ENCODE data around the gene AK5.

Gene AK5

DNA sequence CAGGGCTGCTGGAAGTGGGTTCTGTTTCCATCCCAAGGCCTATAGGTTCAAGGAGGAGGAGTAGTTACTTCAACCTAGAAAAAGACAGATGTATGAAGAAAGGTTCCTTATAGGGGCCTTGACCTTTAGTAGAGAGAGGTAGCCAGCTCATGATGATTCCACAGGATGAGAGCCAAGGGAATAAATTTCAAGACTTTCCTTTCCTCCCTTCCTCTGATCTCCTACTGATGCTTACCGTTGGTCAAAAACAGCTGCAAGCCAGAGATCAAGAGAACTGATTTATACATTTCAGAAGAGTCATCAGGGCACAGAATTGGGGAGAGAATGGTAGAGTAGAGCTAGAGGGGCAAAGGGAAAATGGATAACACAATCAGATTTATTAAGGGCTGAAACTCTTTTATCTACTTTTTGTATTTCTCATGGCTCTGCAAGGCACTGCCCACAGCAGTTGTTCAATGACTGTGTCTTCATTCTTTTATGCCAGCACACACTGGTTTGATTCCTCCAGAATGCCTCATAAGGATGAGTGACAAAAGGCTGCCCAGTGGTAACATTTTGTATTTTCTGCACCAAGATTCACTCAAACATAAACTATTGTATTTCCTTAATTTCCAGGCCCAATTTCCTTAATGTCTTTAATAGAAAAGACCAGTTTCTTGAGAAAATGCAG lies 37.4 kb downstream of the AK5 start:
- WGBS = 86% methylated on average over 1 of the region's 1 CpG
- Histone ChIP-seq H3K9ac (ENCODE audit: low read depth, low read length) (no peak overlapping the region), H3K27me3 (ENCODE audit: insufficient read depth, low read length) (no peaks in the 10 kb centered on the region), H3K36me3 (ENCODE audit: insufficient read depth, low read length) (no peaks in the 10 kb centered on the region), H3K4me1 (ENCODE audit: insufficient read depth, low read length) (peaks cover 15% of the 10 kb centered on the region), H3K4me3 (ENCODE audit: low read length) (no peak overlapping the region), H3K9me3 (ENCODE audit: insufficient read depth, low read depth, low read length) (no peaks in the 10 kb centered on the region), H3K27ac (ENCODE audit: low read depth, low read length) (no peak overlapping the region)

DNA sequence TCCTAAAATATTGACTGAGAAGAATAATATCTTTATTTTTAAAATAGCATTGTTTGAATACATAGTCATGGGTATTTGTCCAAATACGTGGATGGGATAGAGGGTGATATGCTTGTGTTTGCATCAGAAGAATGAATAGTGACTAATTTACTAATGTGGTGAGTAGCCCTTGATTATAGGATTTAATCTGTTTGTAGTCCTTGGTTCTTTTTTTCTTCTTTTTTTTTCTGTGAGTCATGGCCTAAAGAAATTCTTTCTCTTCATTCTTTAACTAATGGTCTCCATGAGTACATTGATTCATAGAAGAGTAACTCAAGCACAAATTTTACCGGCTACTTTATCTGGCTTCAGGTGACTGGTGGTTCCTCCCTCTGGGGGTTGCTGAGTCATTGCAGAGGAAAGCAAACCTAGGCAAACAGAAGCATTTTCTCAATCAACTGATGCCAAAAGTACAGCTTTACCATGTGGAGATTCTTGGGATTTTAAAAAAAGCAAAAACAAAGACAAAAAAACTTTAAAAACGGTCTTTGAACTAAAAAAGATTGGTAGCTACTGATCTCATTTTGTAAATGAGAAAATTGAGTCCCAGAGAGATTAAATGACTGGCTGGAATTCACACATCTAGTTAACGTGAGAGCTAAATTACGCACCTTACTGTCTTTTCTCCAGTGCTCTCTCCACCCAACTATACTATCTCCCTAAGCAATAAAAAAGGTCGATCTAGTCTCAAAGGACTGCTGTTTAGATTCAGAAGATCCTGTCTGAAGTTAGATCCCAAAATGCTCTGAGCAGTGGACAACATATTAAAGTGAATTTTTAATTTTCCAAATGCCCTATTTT lies 40.5 kb downstream of the AK5 start:
- H3K9me3 ChIP-seq (ENCODE audit: insufficient read depth, low read depth, low read length) = no peaks in the 10 kb centered on the region
- 79% methylated on average over 6 of the region's 6 CpGs for WGBS
- peaks cover 12% of the 10 kb centered on the region for H3K4me1 ChIP-seq (ENCODE audit: insufficient read depth, low read length)
- H3K9ac ChIP-seq (ENCODE audit: low read depth, low read length) = peak overlapping the region; percentile 47; the same call in 1 of the 2 replicates
- no peak overlapping the region for H3K4me3 ChIP-seq (ENCODE audit: low read length)
- no peaks in the 10 kb centered on the region for H3K27me3 ChIP-seq (ENCODE audit: insufficient read depth, low read length)
- H3K27ac ChIP-seq (ENCODE audit: low read depth, low read length) = peak overlapping the region; percentile 37; the same call in 1 of the 2 replicates
- no peaks in the 10 kb centered on the region for H3K36me3 ChIP-seq (ENCODE audit: insufficient read depth, low read length)

DNA sequence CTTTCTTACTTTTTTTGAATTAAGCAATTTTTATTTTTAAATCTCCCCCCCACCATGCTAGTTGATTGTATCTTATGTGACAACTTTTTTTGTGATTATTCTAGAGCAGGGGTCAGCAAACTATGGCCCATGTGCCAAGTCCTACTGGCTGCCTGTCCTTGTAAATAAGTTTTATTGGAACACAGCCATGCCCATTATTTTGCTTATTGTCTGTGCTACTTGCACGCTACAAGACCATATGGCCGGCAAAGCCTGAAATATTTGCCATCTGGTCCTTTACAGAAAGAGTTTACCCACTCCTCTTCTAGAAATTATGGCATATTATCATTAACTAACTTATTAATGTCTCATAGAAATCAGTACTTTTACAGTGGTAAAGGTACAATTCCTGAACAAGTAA lies 51.7 kb downstream of the AK5 start:
- no peak overlapping the region for H3K9ac ChIP-seq (ENCODE audit: low read depth, low read length)
- no peak overlapping the region for H3K27ac ChIP-seq (ENCODE audit: low read depth, low read length)
- H3K4me3 ChIP-seq (ENCODE audit: low read length) = no peak overlapping the region
- no peaks in the 10 kb centered on the region for H3K9me3 ChIP-seq (ENCODE audit: insufficient read depth, low read depth, low read length)
- no peaks in the 10 kb centered on the region for H3K4me1 ChIP-seq (ENCODE audit: insufficient read depth, low read length)
- WGBS = 94% methylated on average over 2 of the region's 2 CpGs
- no peaks in the 10 kb centered on the region for H3K27me3 ChIP-seq (ENCODE audit: insufficient read depth, low read length)
- H3K36me3 ChIP-seq (ENCODE audit: insufficient read depth, low read length) = no peaks in the 10 kb centered on the region

DNA sequence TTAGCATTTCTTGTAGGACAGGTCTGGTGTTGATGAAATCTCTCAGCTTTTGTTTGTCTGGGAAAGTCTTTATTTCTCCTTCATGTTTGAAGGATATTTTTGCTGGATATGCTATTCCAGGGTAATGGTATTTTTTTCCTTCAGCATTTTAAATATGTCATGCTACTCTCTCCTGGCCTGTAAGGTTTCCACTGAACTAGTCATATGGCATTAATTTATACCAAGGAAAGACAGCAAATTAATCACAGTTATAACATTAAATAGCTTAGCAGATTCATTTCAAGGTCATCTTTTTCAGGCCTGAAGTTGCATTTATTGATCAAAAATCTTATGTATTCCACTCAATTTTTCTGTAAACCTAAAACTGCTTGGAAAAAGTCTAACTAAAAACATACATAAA lies 54.9 kb downstream of the AK5 start:
- H3K4me3 ChIP-seq (ENCODE audit: low read length) = no peak overlapping the region
- H3K4me1 ChIP-seq (ENCODE audit: insufficient read depth, low read length) = no peaks in the 10 kb centered on the region
- no peaks in the 10 kb centered on the region for H3K36me3 ChIP-seq (ENCODE audit: insufficient read depth, low read length)
- H3K27me3 ChIP-seq (ENCODE audit: insufficient read depth, low read length) = no peaks in the 10 kb centered on the region
- H3K9me3 ChIP-seq (ENCODE audit: insufficient read depth, low read depth, low read length) = no peaks in the 10 kb centered on the region
- no peak overlapping the region for H3K27ac ChIP-seq (ENCODE audit: low read depth, low read length)
- no peak overlapping the region for H3K9ac ChIP-seq (ENCODE audit: low read depth, low read length)

DNA sequence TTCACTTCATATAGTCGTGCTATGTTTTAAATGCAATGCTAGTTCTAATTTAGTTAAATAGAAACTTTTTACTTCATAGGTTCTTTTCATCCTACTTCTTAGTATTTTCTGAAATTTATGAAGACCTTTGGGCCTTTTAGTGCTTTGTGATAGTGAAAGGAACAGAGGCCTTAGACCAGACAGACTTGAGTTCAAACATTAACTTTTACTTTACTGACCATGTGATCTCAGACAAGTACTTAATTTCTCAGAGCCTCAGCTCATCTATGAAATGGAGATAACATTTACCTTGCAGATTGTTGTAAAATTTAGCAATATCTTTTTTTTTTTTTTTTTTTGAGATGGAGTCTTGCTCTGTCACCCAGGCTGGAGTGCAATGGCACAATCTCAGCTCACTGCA lies 57.5 kb downstream of the AK5 start:
- H3K36me3 ChIP-seq (ENCODE audit: insufficient read depth, low read length) = no peaks in the 10 kb centered on the region
- no peaks in the 10 kb centered on the region for H3K4me1 ChIP-seq (ENCODE audit: insufficient read depth, low read length)
- no peak overlapping the region for H3K27ac ChIP-seq (ENCODE audit: low read depth, low read length)
- H3K4me3 ChIP-seq (ENCODE audit: low read length) = no peak overlapping the region
- no peaks in the 10 kb centered on the region for H3K27me3 ChIP-seq (ENCODE audit: insufficient read depth, low read length)
- H3K9ac ChIP-seq (ENCODE audit: low read depth, low read length) = no peak overlapping the region
- WGBS = 100% methylated on average over 1 of the region's 1 CpG
- no peaks in the 10 kb centered on the region for H3K9me3 ChIP-seq (ENCODE audit: insufficient read depth, low read depth, low read length)

DNA sequence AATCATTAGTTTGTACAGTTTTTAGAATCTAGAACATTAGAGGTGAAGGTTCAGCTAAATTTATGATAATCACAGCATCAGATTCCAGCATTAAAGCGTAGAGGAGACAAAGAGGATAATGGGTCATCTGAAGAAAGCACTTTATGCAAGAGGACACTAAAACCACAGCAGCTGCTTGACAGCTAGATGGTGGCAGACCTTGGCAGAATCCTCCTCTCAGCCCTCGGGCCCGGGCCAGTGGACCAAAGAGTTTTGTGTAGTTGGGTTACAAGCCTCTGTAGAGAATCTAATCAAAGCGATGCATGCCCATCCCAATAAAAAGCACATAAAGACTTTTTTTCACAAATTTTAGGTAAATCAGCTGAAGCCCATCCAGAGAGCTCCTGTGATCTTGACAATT lies 59.4 kb downstream of the AK5 start:
- 91% methylated on average over 4 of the region's 4 CpGs for WGBS
- H3K36me3 ChIP-seq (ENCODE audit: insufficient read depth, low read length) = no peaks in the 10 kb centered on the region
- no peak overlapping the region for H3K4me3 ChIP-seq (ENCODE audit: low read length)
- H3K9me3 ChIP-seq (ENCODE audit: insufficient read depth, low read depth, low read length) = no peaks in the 10 kb centered on the region
- H3K4me1 ChIP-seq (ENCODE audit: insufficient read depth, low read length) = no peaks in the 10 kb centered on the region
- no peak overlapping the region for H3K9ac ChIP-seq (ENCODE audit: low read depth, low read length)
- H3K27me3 ChIP-seq (ENCODE audit: insufficient read depth, low read length) = no peaks in the 10 kb centered on the region
- no peak overlapping the region for H3K27ac ChIP-seq (ENCODE audit: low read depth, low read length)

DNA sequence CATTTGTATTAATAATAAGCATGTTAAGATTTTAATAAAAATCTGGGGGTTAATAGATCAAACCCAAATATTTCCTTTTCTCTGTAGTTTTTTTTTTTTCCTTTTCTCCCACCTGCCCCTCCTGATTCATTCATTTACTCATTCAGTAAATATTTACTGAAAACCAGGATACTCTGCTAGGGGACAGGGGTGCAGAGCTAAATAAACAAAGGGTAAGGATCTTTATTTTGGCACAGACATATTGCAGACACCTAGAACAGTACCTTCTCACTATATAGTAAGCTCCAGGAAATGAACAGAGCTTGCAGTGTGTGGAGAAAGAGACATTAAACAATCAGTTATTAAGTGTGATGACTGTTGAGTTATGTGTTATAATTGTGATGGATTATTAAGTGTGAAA lies 60.9 kb downstream of the AK5 start:
- H3K4me1 ChIP-seq (ENCODE audit: insufficient read depth, low read length) = no peaks in the 10 kb centered on the region; the same call in 1 of the 2 replicates
- no peak overlapping the region for H3K9ac ChIP-seq (ENCODE audit: low read depth, low read length)
- no peaks in the 10 kb centered on the region for H3K9me3 ChIP-seq (ENCODE audit: insufficient read depth, low read depth, low read length)
- no peaks in the 10 kb centered on the region for H3K36me3 ChIP-seq (ENCODE audit: insufficient read depth, low read length)
- no peak overlapping the region for H3K4me3 ChIP-seq (ENCODE audit: low read length)
- H3K27me3 ChIP-seq (ENCODE audit: insufficient read depth, low read length) = no peaks in the 10 kb centered on the region
- no peak overlapping the region for H3K27ac ChIP-seq (ENCODE audit: low read depth, low read length)

DNA sequence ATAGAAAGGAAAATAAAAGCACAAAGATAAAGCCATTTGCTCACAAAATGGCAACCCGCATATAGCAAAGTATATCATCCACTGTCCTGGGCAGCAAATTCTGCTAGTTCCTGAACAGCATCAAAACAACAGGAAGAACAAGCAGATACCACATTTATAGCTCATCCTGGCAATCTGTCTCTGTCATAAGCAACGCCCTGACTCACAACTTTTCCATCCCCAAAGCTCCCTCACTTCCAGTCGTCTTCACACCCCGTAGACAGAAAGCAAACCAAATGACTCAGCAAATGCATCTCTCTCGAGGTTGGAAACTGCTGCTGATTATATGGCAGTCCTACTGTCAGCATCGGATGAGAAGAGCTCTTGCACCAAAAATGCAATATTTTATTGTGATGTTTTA lies 65.8 kb downstream of the AK5 start:
- 80% methylated on average over 6 of the region's 6 CpGs for WGBS
- Histone ChIP-seq H3K36me3 (ENCODE audit: insufficient read depth, low read length) (no peaks in the 10 kb centered on the region), H3K9ac (ENCODE audit: low read depth, low read length) (no peak overlapping the region), H3K27me3 (ENCODE audit: insufficient read depth, low read length) (no peaks in the 10 kb centered on the region), H3K4me1 (ENCODE audit: insufficient read depth, low read length) (no peaks in the 10 kb centered on the region; the same call in 1 of the 2 replicates), H3K4me3 (ENCODE audit: low read length) (no peak overlapping the region), H3K9me3 (ENCODE audit: insufficient read depth, low read depth, low read length) (no peaks in the 10 kb centered on the region), H3K27ac (ENCODE audit: low read depth, low read length) (no peak overlapping the region)

DNA sequence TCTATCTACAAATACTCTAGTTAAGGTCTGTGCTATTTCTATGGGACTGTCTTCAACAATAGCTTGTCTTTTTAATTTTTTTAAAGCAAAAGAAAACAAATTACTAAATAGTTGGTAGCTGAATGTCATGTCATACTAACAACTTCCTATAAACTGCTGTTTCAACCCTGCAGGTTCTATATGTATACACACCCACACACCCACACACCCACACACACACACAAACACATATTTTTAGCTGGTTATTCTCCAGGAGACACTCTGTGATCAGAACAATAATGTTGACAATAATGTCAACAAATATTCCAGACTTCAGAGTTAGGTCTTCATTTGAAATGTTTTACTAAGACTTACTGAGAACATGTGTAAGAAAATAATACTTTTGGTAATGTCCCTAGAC lies 66.7 kb downstream of the AK5 start:
- Histone ChIP-seq H3K9me3 (ENCODE audit: insufficient read depth, low read depth, low read length) (no peaks in the 10 kb centered on the region), H3K4me1 (ENCODE audit: insufficient read depth, low read length) (no peaks in the 10 kb centered on the region; the same call in 1 of the 2 replicates), H3K27ac (ENCODE audit: low read depth, low read length) (no peak overlapping the region), H3K36me3 (ENCODE audit: insufficient read depth, low read length) (no peaks in the 10 kb centered on the region), H3K27me3 (ENCODE audit: insufficient read depth, low read length) (no peaks in the 10 kb centered on the region), H3K9ac (ENCODE audit: low read depth, low read length) (no peak overlapping the region), H3K4me3 (ENCODE audit: low read length) (no peak overlapping the region)

DNA sequence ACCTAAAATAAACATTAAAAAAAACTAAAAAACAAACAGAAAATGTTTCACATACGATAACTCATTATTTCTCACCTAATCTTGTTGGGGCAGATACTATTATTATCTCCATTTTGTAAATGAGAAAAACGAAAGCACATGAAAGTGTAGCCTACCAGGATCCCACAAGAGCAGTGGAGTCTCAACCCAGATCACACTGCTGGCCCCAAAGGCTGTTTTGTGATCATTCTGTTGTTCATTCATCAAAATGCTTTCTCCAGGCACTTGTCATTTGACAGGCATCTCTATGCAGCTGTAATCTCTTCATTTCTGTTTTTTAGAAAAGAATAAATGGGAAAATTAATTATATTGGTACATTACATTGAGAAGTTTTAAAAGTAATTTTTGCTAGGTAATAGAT lies 67.5 kb downstream of the AK5 start:
- H3K4me1 ChIP-seq (ENCODE audit: insufficient read depth, low read length) = no peaks in the 10 kb centered on the region; the same call in 1 of the 2 replicates
- no peaks in the 10 kb centered on the region for H3K36me3 ChIP-seq (ENCODE audit: insufficient read depth, low read length)
- no peaks in the 10 kb centered on the region for H3K27me3 ChIP-seq (ENCODE audit: insufficient read depth, low read length)
- no peak overlapping the region for H3K4me3 ChIP-seq (ENCODE audit: low read length)
- no peak overlapping the region for H3K27ac ChIP-seq (ENCODE audit: low read depth, low read length)
- no peaks in the 10 kb centered on the region for H3K9me3 ChIP-seq (ENCODE audit: insufficient read depth, low read depth, low read length)
- no peak overlapping the region for H3K9ac ChIP-seq (ENCODE audit: low read depth, low read length)
- WGBS = 88% methylated on average over 2 of the region's 2 CpGs

DNA sequence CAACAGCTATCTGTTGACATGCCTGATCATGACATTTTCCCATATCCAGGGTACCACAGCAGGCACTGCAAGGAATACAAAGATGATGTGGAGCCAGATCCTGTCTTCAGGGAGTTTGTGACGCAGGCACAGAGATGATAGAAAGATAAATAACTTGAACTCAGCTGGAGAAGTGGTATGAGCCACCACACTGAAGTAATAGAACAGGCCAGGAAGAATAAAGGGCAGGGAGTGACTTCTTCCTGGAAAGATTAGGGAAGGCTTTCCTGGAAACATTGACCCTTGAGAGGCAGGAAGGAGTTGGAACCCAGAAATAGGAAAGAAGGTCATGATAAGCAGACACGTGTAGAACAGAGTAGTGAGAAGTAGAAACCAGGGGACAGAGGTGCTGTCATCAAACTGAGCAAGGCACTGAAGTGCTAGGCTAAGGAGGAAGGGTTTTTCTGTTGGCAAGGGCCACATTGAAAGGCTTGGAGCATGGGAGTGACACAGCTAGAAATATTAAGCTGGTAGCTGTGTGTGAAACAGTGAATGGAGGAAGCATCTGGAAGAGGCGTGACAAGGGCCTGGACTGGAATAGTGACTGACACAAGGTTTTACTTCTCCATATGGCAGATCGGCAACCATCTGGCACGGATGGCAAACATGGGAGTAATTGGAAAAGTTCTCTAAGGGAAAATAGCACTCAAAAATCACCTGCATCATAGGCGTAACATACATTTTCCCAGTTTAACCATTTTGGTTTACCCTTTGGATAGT lies 68.4 kb downstream of the AK5 start:
- Histone ChIP-seq H3K36me3 (ENCODE audit: insufficient read depth, low read length) (no peaks in the 10 kb centered on the region), H3K9me3 (ENCODE audit: insufficient read depth, low read depth, low read length) (no peaks in the 10 kb centered on the region), H3K27me3 (ENCODE audit: insufficient read depth, low read length) (no peaks in the 10 kb centered on the region), H3K27ac (ENCODE audit: low read depth, low read length) (no peak overlapping the region), H3K9ac (ENCODE audit: low read depth, low read length) (no peak overlapping the region), H3K4me1 (ENCODE audit: insufficient read depth, low read length) (no peaks in the 10 kb centered on the region; the same call in 1 of the 2 replicates), H3K4me3 (ENCODE audit: low read length) (no peak overlapping the region)
- 93% methylated on average over 5 of the region's 6 CpGs for WGBS

Measured in HUES64 (cell line).